ENCODE data around the gene ARL5A.
A peak's percentile ranks its signal among the peaks of the same experiment; 100 is the strongest.

Gene ARL5A

GRCh38 chr2:151792589-151792988 lies 35.6 kb downstream of the ARL5A start:
- no peak for FAIRE-seq

DNA sequence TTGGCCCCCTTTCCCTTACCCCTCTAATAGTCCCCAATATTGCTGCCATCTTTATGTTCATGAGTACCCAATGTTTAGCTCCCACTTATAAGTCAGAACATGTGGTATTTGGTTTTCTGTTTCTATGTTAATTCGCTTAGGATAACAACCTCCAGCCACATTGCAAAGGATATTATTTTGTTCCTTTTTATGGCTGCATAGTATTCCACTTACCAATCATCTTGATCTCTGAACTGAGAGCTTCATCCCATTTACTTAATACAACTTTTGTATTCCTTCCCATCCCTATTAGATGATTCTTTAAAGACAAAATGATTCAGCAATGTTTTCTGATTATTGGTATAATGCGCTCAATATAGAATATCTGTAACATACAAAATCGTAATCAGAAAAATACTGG lies 36.7 kb downstream of the ARL5A start:
- no peak for FAIRE-seq

- FAIRE-seq = no peak
These were observed 37.5 kb downstream of the ARL5A start for GRCh38 chr2:151790689-151791088.

- FAIRE-seq = no peak
These were observed 39.0 kb downstream of the ARL5A start for GRCh38 chr2:151789055-151789834.

DNA sequence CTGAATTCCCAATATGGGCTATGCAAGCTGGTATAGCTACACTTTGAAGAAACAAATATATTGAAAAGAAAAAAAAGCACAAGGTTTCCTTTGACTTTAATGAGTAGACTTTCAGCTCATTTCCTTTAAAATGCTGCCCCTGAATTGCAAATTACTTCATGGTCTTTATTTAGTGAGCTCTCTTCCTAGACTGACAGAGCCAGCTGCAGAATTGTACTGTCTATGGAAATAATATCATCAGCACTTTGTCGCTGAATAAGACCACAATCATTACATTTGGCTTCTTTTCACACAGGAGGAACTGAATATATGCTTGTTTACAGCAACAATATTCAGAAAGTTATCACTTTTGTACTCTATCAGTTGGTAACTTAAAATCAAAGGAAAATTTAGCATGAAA lies 41.7 kb downstream of the ARL5A start:
- no peak for FAIRE-seq

- no peak for FAIRE-seq
These were observed 42.1 kb downstream of the ARL5A start for GRCh38 chr2:151786077-151786476.

DNA sequence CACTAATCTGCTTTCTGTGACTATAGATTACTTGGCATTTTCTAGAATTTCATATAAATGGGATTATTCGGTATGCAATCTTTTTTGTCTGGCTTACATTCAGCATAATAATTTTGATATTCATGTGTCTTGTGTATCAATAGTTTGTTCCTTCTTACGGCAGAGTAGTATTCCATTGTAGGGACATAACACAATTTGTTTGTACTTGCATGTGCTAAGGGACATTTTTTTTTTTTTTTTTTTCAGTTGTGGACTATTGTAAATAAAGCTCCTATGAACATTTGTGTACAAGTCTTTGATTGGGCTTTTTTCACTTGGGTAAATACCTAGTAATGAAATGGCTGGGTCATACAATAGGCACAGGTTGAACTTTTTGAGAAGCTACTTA lies 45.1 kb downstream of the ARL5A start:
- FAIRE-seq = no peak

- FAIRE-seq = no peak
These were observed 45.7 kb downstream of the ARL5A start for GRCh38 chr2:151782378-151783132.

GRCh38 chr2:151781642-151782041 lies 46.6 kb downstream of the ARL5A start:
- no peak for FAIRE-seq

DNA sequence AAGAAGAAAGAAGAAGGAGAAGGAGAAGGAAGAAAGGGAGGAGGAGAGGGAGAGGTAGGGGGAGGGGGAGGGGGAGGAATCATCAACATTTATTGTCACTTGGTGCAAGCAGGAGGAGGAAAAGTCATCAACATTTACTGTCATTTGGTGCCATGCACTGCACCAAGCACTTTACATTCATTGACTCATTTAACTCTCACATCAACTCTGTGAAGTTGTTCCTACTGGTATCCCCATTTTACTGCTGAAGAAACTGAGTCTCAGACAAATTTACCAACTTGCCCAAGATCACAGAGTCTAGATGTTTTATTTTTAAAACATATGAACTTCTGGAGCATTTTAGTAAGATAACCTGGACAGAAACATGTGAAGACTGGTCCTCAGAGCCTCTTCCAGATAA lies 47.3 kb downstream of the ARL5A start:
- no peak for FAIRE-seq

- FAIRE-seq = no peak
These were observed 50.3 kb downstream of the ARL5A start for GRCh38 chr2:151777935-151778334.

DNA sequence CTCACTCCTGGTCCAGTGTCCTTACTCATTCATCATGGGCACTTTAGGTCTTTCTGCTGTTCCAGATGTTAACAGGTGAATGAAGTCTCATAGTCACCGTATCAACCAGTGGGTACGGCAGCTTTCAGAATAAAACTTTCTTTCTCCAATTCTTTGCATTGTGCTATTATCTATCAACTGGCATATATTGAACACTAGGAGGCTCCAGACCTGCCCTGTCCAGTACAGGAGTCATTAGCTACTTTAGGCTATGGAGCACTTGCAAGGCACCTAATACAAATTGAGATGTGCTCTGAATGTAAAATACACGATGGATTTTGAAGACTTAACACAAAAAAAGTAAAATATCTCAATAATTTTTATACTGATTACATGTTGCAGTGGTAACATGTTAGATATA lies 50.7 kb downstream of the ARL5A start:
- peak; percentile 47 for FAIRE-seq

DNA sequence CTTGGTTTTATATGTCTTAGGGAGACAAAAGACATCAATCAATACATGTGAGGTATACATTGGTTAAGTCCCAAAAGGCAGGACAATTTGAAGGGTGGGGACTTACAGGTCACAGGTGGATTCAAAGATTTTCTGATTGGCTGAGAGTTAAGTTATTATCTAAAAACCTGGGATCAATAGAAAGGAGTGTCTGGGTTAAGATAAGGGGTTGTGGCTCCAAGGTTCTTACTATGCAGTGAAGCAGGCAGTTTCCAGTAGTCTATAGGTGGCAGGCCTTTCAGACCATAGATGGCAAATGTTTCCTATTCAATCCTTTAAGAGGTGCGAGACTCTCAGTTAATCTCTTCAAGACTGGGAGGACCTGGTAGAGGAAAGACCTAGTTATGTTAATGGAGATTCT lies 51.9 kb downstream of the ARL5A start:
- FAIRE-seq = no peak

- FAIRE-seq = no peak
These were observed 53.0 kb downstream of the ARL5A start for GRCh38 chr2:151775057-151775740.

DNA sequence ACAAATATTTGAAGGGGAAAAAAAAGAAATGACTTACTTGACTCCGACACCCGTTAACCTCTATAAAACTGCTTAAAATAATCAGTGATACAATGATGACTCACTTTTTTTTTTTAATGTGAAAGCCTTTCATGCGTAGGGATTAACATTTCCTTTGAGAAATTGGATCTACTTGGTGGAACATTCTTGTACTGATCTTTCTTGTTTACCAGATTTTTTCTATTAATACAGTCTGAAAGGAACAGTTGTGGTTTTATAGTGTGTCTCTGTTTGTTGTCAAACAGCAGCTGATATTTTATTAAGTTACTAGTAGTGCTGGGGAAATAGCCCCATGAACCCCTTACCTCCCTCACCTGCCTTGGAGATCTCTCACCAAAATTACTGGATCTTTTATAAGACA lies 53.7 kb downstream of the ARL5A start:
- no peak for FAIRE-seq

GRCh38 chr2:151771599-151772358 lies 56.4 kb downstream of the ARL5A start:
- no peak for FAIRE-seq

DNA sequence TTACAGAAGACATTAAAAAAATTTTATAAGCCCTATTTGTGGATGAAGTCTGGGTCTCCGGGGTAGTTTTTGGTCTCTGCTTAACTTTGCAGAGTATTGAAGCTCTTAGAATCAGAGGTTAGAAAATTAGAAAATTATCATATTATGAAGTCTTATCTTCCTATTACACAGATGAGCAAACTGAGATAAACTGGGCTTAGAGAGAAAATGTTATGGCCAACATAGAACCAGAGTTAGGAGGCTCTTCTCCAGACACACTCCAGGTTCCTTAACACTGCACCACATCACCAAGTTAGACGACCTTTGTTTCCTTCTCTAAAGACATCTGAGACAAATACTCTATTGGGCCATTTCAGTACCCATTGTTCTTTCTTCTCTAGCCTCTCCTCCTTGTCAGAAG lies 57.2 kb downstream of the ARL5A start:
- FAIRE-seq = no peak

DNA sequence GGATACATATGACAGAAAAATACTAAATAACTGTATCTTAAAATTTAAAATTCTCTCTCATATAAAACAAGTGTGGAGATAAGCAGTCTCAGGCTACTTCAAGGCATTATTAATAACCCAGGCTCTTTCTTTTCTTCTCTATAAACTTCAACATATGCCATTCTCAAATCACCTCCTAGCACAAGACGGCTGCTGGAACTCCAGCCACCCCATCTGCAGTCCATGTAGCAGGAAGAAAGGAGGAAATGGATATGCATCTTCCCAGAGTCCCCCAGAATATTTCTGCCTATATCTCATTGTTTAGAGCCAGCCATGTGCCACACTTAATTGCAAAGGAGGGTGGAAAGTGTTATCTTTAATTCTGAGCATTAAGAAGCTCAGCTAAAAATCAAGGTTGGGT lies 58.6 kb downstream of the ARL5A start:
- no peak for FAIRE-seq

DNA sequence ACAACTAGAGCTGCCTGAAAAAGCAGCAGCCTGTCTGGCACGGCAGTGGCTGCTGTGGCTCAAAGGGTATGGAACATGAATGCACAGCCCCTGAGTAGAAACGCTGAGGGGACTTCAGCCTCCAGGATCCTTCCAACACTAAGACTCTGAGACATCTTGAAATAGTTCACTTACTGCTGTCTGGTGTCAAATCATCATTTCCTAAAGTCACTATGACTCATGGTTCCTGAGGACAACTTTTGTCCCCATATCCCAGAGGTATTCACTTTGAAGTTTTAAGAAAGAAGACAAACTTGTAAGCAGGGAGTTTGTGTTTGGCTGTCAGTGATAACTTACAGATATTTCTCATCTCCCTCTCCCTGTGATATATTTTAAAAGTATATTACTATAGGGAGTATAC lies 60.7 kb downstream of the ARL5A start:
- no peak for FAIRE-seq

DNA sequence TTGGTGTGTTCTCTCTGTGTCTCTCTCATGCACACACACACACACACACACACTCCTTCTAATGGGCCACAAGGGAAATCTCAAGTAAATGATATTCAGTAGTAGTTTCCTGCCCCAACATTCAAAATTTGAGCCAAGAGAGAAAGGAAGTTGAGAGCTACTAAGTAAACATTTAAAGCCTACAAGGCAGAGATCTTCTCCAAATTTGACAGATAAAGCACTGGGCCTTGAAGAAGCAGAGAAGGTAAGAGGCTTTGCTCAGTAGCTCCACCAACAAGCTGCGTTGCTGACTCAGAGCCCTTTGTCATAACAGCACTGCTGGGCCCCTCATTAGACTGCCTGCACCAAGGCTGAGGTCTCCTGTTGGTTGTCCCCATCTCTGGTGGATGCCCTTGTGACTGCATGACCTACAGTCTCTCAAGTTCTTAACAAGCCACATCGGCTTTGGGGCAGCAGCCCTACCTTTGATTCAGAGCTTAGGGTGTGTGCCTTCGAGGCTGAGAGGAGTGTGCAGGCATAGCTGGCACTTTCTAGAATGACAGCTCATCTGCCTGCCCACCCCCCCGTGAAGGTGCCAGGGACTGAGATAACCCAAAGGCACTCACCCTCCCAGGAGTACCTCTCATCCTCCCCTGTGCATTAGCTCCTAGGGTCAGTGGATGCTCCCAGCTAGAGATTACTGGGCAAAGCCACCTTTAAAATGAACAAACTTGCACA lies 61.6 kb downstream of the ARL5A start:
- no peak for FAIRE-seq

GRCh38 chr2:151765760-151766410 lies 62.3 kb downstream of the ARL5A start:
- FAIRE-seq = no peak

DNA sequence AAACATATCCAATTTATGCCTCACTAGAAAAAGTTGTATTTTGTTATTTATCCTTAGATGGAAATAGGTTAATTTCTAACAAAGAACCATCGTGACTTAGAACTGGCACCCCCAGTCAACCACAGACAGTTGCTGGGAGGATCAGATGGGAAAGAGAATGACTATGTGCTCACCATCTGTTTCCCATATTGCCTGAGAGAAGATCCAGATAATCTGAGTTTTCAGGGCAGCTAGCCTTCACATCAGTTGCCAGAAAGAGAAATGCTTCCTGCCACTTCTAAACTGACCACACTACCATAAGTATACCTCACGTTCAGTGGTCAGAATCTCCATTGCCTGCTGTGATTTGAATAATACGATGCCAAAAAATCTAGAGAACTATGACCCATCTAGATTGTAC lies 65.5 kb downstream of the ARL5A start:
- no peak for FAIRE-seq
